Fibroblast of skin of left quadriceps (primary cell): ENCODE measurements around the gene REG1B.
"Not testable (repeated sequence)": the region's sequence is repeated elsewhere in the genome, so short reads cannot be mapped to it uniquely, and the experiment has no call there.

Source experiments
- DNase-seq, 2 experiments: peaks; one replicate each; pipeline ENCODE4 v3.0.0-alpha.2; 2013; ENCODE audit warnings: low read depth in 2 of 2

The REG1B gene

DNA sequence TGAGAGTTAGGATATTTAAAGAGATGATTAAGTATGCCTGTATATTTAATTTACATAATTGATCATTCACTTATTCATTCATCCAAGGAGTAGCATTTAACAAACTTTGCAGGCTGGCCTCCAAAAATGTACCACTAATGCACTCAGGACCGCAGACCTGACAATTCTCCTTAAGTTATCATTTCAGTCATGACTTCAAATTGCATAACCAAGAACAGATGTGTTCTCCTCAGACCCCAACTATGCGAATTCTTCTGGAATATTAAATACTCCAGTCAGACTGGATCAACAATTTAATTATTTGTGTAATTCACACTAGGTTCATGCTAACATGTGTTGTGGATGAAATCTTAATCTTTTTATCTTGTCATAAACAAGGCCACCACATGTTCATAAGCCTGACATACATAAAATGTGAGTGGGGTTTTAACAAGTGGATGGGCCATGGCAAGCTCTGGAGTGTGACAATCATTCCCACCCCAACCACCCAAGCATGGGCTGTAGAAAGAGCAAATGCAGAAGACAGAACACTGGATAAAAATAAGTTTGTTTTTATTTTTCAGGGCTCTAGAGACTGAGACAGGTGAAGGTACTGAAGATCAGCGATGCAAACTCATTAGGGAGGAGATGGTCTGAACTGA, 3.2 kb downstream of the REG1B start:
- no peak for DNase-seq

DNA sequence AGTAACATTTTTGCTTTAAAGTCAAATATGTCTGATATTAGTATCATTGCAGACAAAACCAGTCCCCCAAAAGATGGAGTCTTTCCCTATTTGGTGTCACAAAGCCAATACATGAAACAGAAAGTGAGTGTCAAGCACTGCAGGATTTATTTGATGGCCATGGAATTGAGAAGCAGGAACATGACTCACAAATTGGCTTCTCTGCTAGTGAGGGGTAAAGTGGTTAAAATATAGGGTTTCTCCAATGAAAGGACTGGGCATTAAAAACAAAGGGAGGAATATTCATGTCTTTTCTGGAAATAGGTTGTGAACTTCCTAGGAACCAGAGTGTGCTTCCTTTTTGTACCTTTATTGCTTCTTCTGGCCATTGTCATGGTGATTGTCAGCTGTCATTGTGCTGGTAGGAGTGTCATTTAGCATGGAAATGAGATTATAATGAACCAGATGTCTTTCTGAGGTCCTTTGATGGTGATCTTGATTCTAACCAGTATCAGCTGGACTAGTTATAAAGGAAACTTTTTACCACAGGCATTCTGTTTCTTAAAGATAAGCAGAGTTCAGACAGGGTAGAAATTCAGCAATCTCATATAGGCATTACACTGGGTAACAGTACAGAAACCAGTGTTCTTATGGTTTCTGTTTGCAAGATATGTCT, 4.1 kb downstream of the REG1B start:
- DNase-seq: no peak

DNA sequence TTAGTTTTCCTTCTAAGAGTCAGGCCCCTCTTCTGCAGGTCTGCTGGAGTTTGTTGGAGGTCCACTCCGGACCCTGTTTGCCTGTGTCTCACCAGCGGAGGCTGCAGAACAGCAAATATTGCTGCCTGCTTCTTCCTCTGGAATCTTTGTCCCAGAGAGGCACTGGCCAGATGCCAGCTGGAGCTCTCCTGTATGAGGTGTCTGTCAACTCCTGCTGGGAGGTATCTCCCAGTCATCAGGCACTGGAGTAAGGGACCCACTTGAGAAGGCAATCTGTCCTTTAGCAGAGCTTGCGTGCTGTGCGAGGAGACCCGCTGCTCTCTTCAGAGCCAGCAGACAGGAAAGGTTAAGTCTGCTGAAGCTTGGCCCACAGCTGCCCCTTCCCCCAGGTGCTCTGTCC, 4.8 kb downstream of the REG1B start:
- no peak for DNase-seq

DNA sequence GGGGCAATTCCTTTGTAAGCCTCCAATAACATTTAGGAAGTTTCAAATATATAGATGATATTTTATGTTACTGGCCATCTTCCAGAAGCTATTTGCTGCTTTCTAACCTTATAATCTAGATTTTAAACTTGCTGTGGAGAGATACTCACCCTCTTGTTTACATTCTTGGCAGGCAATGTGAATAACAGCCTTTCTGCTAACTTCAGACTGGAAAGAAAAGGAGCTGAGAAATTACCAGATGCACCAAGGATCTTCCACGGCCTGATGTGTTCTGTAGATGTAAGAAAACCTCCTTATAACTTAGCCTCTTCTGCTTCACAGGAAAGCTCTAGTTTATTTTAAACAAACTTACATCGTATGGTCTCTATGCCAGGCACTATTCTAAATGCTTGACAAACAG, 16.7 kb downstream of the REG1B start:
- no peak for DNase-seq

- no peak for DNase-seq
Observed at GRCh38 chr2:79065201-79065600, 22.6 kb downstream of the REG1B start.

GRCh38 chr2:79054769-79055168, 33.0 kb downstream of the REG1B start:
- DNase-seq: not testable (repeated sequence)

- not testable (repeated sequence) for DNase-seq
Observed at GRCh38 chr2:79053486-79053885, 34.3 kb downstream of the REG1B start.

GRCh38 chr2:79041032-79041448, 46.8 kb downstream of the REG1B start:
- no peak for DNase-seq

DNA sequence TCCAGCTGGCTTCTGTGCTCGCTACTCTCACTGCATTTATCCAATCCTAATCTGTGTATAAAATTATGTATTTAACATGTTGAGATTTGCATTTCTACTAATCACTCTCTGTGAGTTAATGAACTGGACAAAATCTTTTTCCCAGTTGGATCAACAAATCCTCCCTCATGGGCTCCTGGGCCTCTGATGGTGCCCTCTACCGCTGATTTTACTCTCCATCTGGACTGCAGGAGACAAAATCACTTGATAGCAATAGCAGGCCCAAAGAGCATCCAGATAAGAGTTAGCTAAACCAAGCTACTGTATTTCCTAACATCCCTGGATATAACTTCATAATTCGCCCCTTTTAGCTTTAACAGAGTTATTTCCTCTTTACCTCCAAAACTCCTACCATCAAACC, 47.8 kb downstream of the REG1B start:
- no peak for DNase-seq
